Activated naive CD8-positive, alpha-beta T cell treated with anti-CD3 and anti-CD28 coated beads, Interleukin-2, amount 10 ng/mL, durations not matched to agents 7 days and 5 days (primary cell): ENCODE results near the gene PSPC1. TPM values are rescaled to one million over a fixed set of nuclear protein-coding genes. Genes with fewer than 3 reads are reported as not detected.

Experiments
- ATAC-seq: fragments of 150-1000 bp; cut with Tn5 transposase; one replicate; pipeline ENCODE4 v1.10.0; 2021; ENCODE audit warnings: low read depth, moderate library complexity
- POLR2A ChIA-PET: fragments of 350-600 bp; sonication (Branson Sonifier 250); formaldehyde crosslinking; loops from one replicate; lab custom pipeline; 2021; ENCODE audit warnings: antibody characterized with exemption; lab: Charles Lee
- DNase-seq: peaks from one replicate; pipeline ENCODE4 v3.0.0; 2021
- H3K27ac Mint-ChIP-seq: one replicate; pipeline ENCODE4 v1.8.0; 2022; ENCODE audit warnings: mild to moderate bottlenecking, mixed read lengths
- H3K27me3 Mint-ChIP-seq: one replicate; pipeline ENCODE4 v1.8.0; 2022; ENCODE audit warnings: mild to moderate bottlenecking, moderate library complexity, mixed read lengths
- H3K36me3 Mint-ChIP-seq: one replicate; pipeline ENCODE4 v1.8.0; 2021; ENCODE audit warnings: mild to moderate bottlenecking, mixed read lengths
- H3K4me1 Mint-ChIP-seq: one replicate; pipeline ENCODE4 v1.8.0; 2021; ENCODE audit warnings: mixed read lengths
- H3K4me3 Mint-ChIP-seq: one replicate; pipeline ENCODE4 v1.8.0; 2022; ENCODE audit warnings: mild to moderate bottlenecking, moderate library complexity, mixed read lengths
- H3K9me3 Mint-ChIP-seq: one replicate; pipeline ENCODE4 v1.8.0; 2021; ENCODE audit warnings: mixed read lengths
- total RNA-seq, 2 experiments: library from RNA; stranded (reverse); gene quantifications; one replicate each; pipeline ENCODE4 v1.2.3, GENCODE V29; 2021

The PSPC1 gene
- total RNA-seq, 2 experiments from 2014 or later, result 75.6 to 80.3 TPM

DNA sequence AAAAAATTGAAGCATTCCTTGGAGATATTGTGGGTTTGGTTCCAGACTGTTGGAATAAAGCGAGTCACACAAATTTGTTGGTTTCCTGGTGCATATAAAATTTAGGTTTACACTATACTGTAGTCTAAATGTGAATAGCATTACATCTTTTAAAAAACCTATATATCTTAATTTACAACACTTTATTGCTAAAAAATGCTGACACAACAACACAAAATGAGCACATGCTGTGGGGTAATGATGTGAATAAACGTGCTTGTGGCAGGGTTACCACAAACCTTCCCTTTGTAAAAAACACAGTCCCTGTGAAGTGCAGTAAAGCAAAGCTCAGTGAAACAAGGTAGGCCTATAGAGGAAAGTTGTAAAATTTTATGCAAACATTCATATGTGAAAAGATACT lies 121.6 kb downstream of the PSPC1 start:
- peaks cover 9% of the 10 kb centered on the region for H3K4me1 Mint-ChIP-seq
- peaks cover 32% of the 10 kb centered on the region for H3K36me3 Mint-ChIP-seq
- ATAC-seq (no peak), DNase-seq (no peak)
- H3K27ac Mint-ChIP-seq, result no peak overlapping the region
- no peak overlapping the region for H3K4me3 Mint-ChIP-seq
- H3K27me3 Mint-ChIP-seq, result no peaks in the 10 kb centered on the region
- H3K9me3 Mint-ChIP-seq, result no peaks in the 10 kb centered on the region
- POLR2A ChIA-PET, result no interaction called here

DNA sequence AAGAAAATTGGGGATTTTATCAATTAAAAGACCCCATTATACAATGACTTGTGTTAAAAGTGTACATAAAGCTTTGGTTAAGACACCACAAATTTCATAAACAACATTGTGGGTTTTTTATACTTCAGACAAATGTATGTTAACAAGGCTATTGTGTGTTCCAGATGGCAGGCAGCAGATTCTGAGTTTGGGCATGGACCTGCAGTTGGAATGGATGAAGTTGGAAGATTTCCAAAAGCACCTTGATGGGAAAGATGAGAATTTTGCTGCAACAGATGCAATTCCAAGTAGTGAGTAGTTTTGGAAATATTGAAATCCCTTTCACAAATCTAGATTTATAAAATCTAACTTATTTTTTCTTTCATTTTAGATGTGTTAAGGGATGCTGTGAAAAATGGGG lies 123.9 kb downstream of the PSPC1 start:
- POLR2A ChIA-PET, result no interaction called here
- Mint-ChIP-seq H3K27ac (no peak overlapping the region), H3K9me3 (no peaks in the 10 kb centered on the region), H3K27me3 (no peaks in the 10 kb centered on the region), H3K4me3 (no peak overlapping the region), H3K36me3 (peaks cover 24% of the 10 kb centered on the region), H3K4me1 (no peaks in the 10 kb centered on the region)
- ATAC-seq, result no peak
- no peak for DNase-seq

DNA sequence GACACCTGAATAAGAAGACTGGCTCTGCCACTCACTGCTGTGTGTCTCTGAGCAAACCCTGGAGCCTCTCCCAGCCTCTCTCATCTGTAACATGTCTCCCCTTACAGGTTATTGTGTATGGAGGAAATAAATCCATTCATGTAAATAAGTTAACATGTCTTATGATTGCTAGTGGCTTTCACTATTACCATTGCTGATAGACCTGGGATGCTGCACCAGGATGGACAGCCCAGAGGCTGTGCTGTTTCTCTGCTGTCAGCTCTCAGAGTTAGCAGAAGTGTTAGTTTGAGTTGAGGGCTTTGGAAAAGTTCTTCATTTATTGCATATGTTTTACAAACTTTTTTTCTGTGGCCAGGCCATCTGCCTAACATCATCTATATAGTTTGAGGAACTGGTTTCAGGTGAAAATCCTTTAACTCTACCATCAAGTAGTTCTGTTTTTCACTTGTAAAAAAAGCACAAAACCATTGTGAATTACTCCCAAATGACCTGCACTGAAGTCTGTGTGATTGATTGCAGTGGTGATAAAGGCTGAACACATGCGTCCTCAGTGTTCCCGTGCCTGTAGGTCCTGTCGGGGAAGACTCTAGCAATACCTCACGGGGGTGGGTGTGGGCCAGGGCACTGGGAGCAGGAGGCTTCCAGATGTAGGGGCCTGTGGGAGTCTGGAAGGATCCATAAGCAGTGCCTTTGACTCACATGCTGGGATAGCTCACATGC lies 124.7 kb downstream of the PSPC1 start:
- H3K27ac Mint-ChIP-seq, result peak overlapping the region; percentile 12
- no peak for ATAC-seq

More for the DNA sequence above, 124.7 kb downstream of the PSPC1 start:
- no peak for DNase-seq
- Mint-ChIP-seq H3K4me3 (no peak overlapping the region), H3K27me3 (no peaks in the 10 kb centered on the region), H3K4me1 (peaks cover 2% of the 10 kb centered on the region), H3K36me3 (peaks cover 24% of the 10 kb centered on the region), H3K9me3 (no peaks in the 10 kb centered on the region)
- POLR2A ChIA-PET, result no interaction called here

Other genes with a start within 250 kb of the PSPC1 start
- not detected for gene TPTE2, start 221.4 kb downstream of the PSPC1 start, total RNA-seq
- 10 to 100 TPM; 62.6 to 65.9 TPM for gene MPHOSPH8, start 149.3 kb downstream of the PSPC1 start, total RNA-seq
- 10 to 100 TPM; 20.8 to 22.2 TPM for gene ZMYM5, start 80.7 kb upstream of the PSPC1 start, total RNA-seq
- 10 to 100 TPM; 82.8 to 92.0 TPM for gene ZMYM2, start 175.8 kb upstream of the PSPC1 start, total RNA-seq